Fibroblast of skin of abdomen (primary cell): ENCODE data around the gene NUP62.
"Not testable (repeated sequence)": the region's sequence is repeated elsewhere in the genome, so short reads cannot be mapped to it uniquely, and the experiment has no call there.

Source experiments
- DNase-seq: peaks from one replicate; pipeline ENCODE4 v3.0.0-alpha.2; 2013

NUP62 gene

DNA sequence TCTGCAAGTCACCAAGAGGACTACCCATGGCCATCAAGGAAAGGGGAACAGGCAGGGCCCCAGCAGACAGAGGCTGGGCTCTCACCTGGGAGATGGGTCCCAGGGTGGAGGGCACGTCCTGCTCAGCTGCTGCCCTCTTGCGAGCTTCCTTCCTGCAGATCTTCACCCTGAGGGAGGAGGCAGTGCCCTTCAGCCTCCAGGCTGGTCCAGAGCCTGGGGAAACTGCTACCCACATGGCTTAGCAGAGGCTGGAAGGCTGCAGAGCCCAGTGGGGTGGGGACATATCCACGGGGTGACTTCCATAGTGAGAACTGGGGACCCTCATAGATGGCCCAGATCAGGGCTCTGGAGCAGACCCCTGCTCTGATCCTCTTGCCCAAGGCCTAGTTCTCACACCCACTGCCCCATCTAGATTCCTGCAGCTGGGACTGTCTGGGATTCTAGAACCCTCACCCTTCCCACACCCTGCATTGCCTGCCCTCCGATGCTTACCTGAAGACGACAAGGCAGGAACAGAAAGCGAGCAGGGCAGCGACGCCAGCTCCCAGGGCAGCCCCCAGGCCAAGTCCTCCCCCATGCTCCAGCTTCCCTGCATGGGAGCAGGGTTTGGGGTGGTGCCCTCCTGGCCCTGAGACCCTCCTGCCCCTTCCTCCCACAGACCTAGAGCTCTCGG lies 22.6 kb upstream of the NUP62 start:
- DNase-seq, result no peak

DNA sequence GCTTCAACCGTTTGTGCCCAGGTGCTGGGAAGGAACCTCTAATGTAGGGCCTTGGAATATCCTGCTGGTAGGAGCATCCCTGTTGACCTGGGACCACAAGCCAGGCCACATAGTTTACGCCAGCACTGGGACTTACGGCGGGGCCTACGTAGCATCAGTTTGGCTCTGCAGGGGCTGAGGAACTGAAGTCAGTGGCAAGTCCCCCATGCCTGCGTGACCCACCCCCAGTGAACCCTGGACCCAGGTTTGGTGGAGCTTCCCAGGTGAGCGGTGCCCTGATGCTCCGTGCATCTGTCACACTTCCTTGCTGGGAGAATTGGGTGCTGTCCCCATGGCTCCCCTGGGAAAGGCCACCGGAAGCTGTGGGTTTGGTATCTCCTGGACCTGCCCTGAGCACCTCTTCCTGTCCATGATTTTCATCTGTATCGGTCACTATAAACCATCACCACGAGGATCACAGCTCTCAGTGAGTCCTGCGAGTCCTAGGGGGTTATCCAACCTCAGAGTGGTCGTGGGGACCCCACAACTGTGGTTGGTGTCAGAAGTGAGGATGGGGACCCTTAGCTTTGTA lies 21.7 kb upstream of the NUP62 start:
- no peak for DNase-seq

DNA sequence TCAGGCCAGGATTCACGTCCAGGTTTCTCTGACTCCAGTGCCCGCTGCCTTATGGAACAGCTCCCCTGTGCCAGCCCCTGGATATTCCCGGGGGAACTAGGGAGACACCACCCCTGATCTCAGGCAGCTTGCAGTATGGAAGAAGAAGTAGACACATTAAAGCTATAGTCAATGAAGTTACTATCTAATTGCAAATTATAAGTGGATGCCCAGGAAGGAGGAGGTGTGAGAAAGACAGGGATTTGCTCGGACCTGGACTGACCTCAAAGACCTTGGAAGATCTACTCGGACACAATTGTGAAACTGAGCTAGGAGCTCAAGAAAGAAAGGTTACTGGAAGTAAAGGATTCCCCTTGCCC lies 21.3 kb upstream of the NUP62 start:
- DNase-seq, result no peak

DNA sequence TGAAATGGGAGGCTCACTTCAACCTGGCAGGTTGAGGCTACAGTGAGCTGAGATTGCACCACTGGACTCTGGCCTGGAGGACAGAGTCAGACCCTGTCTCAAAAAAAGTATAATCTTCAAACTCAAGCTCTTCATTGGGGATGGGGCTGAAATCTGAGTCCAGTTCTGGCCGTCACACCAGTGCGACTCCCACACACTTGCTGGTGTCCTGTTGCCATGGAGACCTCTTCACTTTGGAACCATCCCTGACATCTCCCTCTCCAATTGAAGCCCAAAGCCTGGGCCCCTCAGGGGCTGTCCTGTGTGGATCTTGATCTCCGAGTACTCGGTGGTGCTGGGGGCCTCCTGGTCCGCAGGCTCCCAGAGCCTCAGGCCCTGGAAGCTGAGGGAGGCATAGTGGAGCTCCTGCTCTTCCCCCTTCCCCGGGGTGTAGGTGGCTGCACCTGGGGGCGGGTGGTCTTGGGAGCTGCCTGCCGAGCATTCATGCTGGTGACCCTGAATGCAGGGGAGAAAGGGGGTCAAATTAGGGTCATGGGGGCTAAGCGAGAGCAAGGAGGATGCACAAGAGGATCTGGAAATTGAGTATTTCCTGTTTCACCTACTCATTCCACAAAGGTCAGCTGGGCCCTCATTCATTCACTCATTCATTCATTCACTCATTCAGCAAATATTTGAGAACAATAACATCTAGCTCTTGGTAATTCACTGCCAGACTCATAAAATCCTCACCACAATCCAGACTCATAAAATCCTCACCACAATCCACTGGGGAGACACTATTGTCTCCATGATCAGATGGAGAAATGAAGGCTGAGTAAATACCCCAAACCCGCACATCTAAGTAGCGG lies 20.7 kb upstream of the NUP62 start:
- no peak for DNase-seq

DNA sequence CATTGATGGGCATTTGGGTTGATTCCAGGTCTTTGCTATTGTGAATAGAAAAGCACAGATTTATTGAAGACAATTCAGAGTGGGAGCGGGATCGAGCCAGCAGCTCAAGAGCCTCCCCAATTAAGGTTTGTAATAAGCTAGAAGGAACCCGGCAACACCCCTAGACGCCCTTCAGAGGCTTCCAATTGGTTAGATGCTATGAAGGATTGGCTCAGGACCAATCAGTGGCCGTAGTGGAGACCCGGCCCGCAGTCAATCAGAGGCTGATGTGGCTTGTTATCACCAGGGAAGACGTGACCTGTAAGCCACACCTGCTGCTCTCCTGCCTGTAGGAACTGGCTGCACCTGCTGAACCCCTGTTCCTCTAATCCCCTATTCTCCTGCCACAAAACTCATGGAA lies 17.1 kb upstream of the NUP62 start:
- no peak for DNase-seq

DNA sequence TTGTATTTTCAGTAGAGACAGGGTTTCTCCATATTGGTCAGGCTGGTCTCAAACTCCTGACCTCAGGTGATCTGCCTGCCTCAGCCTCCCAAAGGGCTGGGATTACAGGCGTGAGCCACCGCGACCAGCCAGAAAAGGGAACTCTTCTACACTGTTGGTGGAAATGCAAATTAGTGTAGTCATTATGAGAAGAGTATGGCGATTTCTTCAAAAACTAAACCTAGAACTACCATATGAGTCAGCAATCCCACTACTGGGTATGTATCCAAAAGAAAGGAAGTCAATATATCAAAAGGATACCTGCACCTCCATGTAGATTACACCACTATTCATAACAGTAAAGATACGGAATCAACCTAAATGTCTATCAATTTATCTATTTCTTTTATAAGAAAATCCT lies 15.3 kb upstream of the NUP62 start:
- DNase-seq, result not testable (repeated sequence)

DNA sequence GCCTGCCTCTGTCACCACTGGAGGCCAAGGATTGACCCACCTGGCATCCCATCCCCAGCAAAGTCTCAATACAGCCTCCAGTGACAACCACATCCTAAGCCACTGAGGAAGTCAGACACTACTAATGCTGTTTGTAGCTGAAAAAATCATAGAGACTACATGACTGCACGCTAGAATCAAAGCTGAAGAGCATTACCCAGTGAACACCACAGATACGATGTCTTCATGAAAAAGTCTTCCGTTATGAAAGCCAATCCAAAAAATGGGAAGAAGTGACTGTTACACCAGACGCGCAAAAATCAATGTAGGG lies 11.1 kb upstream of the NUP62 start:
- DNase-seq, result no peak

DNA sequence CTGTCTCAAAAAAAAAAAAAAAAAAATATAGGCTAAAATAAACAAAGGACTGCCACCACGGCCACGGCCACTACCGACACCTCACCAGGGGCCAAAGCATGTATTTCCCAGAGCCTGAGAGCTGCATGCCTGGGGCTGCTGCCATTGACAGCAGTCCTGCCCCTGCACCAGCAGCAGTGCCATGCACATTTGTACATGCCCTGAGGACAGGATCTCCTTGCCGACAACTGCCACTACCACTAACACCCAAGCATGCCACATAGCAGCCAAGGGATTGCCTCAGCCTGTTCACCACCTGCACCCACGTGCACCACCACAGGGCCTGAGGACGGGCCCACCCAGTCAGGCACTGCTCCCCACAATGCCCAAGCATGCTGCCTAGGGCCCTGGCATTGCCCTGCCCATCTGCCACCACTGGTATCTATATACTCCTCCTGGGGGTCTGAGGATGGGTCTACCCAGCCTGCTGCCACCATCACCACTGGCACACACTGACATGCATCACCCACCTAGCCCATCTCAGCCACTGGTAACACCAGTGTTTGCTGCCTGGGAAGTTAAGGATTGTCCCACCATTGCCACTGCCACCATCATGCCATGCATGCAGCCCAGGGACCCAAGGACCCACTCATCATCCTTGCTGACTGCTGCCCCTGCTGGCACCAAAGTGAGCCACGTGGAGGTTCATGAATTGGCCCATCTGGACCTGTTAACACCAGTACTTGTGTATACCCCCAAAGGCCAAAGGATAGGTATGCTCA lies 10.6 kb upstream of the NUP62 start:
- DNase-seq, result no peak

DNA sequence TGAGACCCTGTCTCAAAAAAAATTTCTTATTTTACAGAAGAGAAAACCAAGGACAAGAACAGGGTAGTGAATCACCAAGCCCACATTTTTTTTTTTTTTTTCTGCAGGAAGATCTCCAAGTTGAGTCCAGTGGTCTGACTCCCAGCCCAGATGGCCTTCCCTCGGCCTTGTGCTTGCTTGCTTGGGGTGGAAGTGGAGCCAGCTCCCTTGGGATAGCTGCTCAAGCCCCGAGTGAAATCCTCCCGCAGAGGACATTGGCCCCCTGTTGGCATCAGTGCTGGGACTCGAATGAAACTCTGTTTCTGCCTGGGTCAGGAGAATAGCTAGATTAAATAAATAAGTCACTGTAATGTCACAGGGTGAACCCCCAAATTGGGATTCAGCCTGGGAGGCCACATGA lies 9.4 kb upstream of the NUP62 start:
- DNase-seq, result no peak

DNA sequence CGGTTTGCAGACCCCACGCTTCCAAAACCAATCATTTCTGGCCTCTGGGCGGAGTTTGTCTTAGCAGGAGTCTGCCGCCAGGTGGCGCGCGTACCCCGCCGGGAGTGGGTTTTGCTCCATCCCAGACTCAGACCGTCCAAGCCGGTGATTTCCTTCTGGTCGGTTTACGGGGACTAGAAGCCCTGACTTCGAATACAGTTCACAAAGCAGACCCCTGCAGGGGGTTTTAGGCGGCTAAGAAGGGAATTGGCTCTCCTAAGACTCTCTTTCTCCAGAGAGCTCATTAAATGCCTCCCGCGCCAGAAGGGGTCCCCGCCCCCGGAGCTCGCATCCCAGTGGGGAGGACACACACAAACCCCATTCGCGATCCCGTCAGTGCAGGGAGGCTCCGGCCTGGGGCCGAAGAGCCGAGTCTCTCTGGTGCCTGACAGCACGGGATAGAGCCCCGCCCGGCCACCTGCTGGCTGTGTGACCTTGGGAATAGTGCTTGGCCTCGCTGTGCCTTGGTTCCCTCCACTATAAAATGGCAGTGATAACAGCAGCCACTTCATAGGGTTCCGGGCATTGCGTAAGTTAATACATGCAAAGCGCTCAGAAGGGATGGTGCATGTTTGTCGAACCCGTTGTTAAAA lies 8.6 kb upstream of the NUP62 start:
- DNase-seq, result peak; percentile 56

DNA sequence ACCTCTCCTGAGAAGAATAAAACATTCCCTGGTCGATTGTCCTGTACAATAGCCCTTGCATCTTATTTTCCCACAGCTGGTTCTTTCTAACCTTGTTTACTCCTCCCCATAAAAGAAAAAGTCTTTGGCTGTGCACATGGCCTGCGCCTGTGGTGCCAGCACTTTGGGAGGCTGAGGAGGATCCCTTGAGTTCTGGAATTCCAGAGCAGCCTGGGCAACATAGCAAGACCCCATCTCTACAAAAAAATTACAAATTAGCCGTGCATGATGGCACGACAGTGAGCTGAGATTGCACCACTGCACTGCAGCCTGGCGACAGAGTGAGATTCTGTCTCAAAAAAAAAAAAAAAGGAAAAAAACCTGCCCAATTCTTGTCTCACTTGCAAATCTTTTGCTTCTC lies 7.2 kb upstream of the NUP62 start:
- DNase-seq, result no peak

DNA sequence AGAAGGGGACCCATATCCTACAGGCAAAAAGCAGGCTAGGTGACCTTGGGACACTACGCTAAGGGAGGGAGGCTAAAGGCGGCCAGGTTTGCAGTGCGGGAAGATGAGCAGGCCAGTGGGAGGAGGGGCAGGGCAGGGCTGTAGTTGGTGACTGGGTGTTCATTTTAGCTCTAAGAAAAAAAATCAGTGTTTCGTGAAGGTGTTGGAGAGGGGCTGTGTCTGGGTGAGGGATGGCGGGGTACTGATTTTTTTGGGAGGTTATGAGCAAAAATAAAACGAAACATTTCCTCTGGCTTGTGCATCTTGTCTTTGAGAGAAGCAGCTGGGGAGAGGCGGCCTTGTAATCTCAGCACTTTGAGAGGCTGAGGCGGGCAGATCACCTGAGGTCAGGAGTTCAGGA lies 4.3 kb upstream of the NUP62 start:
- no peak for DNase-seq

DNA sequence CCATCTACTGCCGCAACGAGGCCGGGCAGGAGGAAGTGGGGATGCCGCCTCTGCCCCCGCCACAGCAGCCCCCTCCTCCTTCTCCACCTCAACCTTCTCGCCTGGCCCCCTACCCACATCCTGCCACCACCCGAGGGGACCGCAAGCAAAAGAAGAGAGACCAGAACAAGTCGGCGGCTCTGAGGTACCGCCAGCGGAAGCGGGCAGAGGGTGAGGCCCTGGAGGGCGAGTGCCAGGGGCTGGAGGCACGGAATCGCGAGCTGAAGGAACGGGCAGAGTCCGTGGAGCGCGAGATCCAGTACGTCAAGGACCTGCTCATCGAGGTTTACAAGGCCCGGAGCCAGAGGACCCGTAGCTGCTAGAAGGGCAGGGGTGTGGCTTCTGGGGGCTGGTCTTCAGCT lies 3.4 kb upstream of the NUP62 start:
- DNase-seq, result no peak

DNA sequence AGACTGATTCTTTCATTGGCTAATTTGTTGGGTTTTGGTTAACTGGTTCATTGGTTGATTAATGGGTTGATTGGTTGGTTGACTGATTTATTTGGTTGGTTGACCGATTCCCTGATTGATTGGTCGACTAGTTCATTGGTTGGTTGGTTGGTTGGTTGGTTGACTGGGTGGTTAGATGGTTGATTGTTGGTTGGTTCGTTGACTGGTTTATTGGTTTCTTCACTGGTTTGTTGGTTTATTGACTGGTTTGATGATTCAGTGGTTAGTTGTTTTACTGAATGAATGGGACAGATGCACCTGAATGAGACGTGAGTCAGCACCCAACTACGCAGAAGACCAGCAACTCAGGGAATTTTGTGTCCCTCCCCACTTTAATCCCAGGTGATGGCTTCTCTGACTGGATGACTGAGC lies 2.7 kb upstream of the NUP62 start:
- no peak for DNase-seq

DNA sequence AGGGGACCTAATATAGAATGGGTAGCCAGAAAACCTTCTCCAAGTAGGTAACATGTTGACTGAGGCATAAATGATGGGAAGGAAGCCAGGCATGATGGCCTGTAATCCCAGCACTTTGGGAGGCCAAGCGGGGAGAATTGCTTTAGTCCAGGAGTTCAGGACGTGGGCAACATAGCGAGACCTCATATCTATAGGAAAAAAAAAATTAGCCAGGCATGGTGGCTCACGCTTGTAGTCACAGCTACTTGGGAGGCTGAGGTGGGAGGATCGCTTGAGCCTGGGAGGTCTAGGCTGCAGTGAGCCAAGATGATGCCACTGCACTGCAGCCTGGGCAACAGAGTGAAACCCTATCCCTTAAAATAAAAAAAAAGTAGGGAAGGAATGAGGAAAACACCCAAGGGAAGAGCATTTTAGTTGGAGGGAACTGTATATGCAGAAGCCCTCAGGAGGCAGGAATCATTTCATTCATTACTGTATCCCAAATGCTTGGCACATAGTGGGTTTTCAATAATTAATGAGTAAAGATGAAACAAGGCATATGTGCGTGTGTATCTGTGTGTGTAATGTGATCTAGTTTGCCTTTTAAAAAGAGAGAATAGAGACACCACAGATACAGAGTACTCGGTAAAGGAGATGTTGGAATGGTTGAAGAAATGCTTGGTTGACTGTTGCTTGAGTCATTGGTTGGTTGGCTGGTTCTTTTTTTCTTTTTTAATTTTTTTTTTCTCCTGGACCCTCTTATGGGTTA lies 2.2 kb upstream of the NUP62 start:
- DNase-seq, result no peak

DNA sequence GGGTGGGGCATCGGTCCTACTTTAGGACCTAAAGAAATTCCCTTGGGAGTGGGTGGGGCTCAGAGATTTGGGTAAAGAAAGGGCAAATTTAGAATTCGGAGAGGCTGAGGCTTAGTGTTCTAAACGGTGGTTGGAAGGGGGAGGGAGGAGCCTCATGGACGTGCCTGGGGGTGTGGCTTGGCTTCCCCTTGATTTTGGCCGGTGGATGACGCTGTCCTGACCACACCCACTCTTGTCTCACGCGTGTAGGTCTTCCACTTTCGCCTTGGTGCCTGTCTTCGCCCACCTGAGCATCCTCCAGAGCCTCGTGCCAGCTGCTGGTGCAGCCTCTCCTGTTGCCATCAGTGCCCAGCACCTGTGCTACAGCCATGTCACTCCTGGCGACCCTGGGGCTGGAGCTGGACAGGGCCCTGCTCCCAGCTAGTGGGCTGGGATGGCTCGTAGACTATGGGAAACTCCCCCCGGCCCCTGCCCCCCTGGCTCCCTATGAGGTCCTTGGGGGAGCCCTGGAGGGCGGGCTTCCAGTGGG lies 1.2 kb upstream of the NUP62 start:
- DNase-seq, result no peak

DNA sequence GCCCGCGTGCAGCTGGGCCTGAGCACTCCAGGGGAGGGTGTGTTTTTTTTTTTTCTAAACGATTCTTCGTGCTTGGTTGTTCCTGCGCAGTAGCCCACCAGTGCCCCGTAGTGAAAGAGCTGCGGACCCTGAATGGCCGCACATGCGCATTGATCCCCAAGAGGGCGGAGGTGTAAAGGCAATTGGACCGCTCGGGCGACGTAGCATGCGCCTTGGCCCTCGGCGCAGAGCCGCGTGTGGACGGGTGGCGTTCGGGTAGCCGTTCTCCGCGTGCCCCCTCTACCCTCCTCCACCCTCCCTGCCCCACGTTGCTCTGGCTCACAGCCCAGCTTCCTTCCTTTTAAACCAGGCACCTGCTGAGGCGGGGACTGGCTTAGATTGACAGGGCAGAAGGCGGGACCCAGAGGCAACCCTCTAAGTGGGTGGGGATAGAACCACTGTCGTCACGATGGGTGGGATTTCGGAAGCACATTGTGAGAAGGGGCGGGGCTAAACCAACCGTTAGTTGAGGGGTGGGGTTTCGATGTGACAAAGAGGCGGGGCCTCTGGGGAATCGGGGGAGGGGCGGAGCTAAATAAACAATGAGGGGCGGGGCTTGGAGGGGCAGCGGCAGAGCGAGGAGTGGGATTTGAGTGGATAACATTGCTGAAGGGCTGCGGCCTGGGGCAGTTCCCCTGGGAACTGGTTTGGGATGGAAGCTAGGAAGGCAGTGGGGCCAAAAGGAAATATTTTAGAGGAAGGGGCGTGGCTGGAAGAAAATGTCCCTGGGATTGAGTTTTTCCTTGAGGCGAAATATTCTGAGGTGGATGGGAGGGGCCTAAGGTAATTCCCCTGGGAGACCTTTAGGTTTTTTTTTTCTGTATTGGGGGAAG lies 543 bp upstream of the NUP62 start:
- peak; percentile 94 for DNase-seq

DNA sequence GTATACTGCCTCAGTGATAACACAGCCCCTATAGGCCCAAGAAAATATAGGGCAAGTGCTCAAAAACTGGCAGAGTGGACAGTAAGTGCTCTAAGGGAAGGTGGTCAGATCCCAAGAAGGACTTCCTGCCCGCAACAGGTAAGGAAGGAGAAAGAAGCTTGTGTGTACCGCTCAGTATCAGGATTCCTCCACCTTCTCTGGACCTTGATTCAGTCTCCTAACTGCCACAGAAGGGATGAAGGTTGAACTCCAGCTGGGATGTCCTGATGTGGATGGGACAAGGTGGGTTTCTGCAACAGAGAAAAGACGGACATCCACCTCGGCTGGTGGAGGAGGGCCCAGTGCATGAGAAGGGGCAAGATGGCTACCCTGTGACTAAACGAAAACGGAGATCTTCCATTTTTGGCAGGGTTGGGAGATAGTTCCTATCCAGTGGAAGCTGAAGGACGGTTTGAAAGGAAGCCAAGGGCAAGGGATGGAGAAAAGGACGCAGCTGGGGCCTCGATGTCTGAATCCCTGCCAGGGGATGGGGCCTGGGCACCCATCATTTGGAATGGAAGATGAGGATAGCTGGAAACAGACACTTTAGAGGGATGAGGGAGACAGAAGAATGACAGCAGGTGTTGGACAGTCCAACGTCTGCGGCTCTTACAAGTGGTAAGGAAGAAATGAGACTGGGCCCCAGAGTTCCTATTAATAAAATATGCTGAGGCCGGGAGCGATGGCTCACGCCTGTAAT lies 1.6 kb downstream of the NUP62 start:
- no peak for DNase-seq

DNA sequence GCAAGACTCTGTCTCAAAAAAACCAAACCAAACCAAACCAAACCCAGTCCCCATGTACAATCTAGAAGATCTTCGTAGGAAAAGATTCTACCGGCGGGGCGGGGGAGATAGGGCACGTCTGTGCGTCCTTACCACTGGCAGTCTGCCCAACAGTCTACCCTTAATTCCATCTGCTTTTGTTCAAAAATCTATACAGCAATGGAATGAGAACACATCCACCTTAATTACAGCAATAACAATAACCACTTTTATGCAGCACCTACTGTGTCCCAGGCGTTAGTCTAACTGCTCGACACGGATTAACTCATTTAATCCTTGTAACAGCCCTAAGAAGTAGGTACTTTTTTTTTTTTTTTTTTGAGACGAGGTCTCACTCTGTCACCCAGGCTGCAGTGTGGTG lies 2.8 kb downstream of the NUP62 start:
- DNase-seq, result no peak

DNA sequence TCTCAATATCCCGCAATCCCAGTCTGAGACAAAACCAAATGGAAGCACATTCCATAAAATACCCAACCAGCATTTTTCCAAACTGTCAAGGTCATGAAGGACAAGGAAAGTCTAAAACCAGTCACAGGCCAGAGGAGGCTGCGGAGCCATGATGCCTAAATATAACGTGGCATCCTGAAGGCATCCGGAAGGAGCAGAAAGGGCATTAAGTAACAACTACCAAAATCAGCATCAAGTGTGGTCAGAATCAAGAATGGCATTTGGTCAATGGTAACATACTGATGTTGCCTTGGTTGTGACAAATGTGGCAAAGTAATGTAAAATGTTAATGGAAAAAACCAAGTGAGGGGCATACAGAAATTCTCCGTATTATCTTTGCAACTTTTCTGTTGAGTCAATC lies 3.8 kb downstream of the NUP62 start:
- DNase-seq, result no peak
